ENCODE results near the gene UST.

Gene UST

DNA sequence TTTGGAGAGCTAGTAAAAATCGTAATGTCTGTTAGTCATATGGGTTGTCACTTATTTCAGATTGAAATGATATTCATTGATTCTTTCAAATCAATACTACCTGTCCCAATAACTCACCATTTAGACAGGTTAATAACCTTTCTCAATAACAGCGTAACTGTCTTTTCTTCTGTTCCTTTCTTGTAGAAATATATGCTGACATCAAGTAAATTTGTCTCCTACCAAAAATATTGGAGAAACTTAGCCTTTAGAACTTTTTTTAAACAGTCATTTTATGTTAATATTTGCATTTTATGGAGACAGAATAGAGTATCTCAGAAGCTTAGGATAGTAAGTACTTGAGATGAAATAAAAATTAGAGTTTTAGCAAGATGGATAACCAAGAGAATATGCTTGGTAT, 278.2 kb downstream of the UST start:
- no peaks in the 10 kb centered on the region for H3K4me1 ChIP-seq
- TF ChIP-seq, protein P1, sequence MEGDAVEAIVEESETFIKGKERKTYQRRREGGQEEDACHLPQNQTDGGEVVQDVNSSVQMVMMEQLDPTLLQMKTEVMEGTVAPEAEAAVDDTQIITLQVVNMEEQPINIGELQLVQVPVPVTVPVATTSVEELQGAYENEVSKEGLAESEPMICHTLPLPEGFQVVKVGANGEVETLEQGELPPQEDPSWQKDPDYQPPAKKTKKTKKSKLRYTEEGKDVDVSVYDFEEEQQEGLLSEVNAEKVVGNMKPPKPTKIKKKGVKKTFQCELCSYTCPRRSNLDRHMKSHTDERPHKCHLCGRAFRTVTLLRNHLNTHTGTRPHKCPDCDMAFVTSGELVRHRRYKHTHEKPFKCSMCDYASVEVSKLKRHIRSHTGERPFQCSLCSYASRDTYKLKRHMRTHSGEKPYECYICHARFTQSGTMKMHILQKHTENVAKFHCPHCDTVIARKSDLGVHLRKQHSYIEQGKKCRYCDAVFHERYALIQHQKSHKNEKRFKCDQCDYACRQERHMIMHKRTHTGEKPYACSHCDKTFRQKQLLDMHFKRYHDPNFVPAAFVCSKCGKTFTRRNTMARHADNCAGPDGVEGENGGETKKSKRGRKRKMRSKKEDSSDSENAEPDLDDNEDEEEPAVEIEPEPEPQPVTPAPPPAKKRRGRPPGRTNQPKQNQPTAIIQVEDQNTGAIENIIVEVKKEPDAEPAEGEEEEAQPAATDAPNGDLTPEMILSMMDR (IDR thresholded peaks at IDR 0.05; ENCODE audit: low read depth, low read length) = no peak
- no peaks in the 10 kb centered on the region for H3K36me3 ChIP-seq
- no peak overlapping the region for H3K4me3 ChIP-seq (ENCODE audit: low read depth, low read length)
- no peaks in the 10 kb centered on the region for H3K9me3 ChIP-seq
- DNase-seq = no peak
- H3K27me3 ChIP-seq = 0 out of 2 replicates have a peak, but pooled peaks cover under 1% of the 10 kb centered on the region

GRCh38 chr6:149026530-149026942, 279.7 kb downstream of the UST start:
- Histone ChIP-seq H3K36me3 (no peaks in the 10 kb centered on the region), H3K9me3 (no peaks in the 10 kb centered on the region), H3K4me3 (ENCODE audit: low read depth, low read length) (no peak overlapping the region), H3K4me1 (no peaks in the 10 kb centered on the region), H3K27me3 (no peaks in the 10 kb centered on the region)
- TF ChIP-seq, protein P1 (IDR thresholded peaks at IDR 0.05; ENCODE audit: low read depth, low read length) = peak; percentile 76
- peak; percentile 51 for DNase-seq

- no peaks in the 10 kb centered on the region for H3K36me3 ChIP-seq
Observed at GRCh38 chr6:149027484-149027883, 280.7 kb downstream of the UST start.

DNA sequence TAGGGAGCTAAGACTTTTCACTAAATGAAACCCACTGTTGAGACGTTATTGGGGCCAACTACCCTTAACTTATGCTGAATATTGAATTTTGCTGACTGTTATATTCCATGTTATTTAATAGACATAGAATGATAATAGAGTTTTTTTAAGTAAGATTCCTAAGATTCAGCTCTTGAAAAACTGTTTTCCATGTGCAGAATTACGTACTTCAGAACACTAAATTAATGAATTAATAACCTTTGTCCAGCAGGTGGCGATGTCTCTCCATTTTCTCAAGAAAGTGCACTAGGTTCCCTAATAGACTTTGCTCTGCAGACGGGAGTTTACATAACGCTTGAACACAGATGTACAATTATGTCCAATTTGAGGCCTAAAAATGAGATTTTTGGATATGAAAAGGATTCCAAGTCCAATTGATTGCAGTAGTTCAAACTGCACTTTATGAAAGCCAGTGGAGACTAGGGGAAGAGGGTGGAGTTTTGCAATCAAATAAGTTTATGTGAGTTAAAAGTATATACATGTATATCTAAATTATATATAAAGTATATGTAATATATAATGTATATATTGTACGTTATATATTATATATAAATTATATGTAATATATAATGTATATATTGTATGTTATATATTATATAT, 282.1 kb downstream of the UST start:
- TF ChIP-seq, protein P1 (IDR thresholded peaks at IDR 0.05; ENCODE audit: low read depth, low read length) = peak; percentile 62
- no peaks in the 10 kb centered on the region for H3K36me3 ChIP-seq
- no peaks in the 10 kb centered on the region for H3K4me1 ChIP-seq

More at GRCh38 chr6:149027484-149027883, 280.7 kb downstream of the UST start:
- H3K27me3 ChIP-seq = no peaks in the 10 kb centered on the region
- no peak for DNase-seq
- H3K4me3 ChIP-seq (ENCODE audit: low read depth, low read length) = no peak overlapping the region
- H3K4me1 ChIP-seq = no peaks in the 10 kb centered on the region
- TF ChIP-seq, protein P1 (IDR thresholded peaks at IDR 0.05; ENCODE audit: low read depth, low read length) = no peak
- H3K9me3 ChIP-seq = no peaks in the 10 kb centered on the region

DNA sequence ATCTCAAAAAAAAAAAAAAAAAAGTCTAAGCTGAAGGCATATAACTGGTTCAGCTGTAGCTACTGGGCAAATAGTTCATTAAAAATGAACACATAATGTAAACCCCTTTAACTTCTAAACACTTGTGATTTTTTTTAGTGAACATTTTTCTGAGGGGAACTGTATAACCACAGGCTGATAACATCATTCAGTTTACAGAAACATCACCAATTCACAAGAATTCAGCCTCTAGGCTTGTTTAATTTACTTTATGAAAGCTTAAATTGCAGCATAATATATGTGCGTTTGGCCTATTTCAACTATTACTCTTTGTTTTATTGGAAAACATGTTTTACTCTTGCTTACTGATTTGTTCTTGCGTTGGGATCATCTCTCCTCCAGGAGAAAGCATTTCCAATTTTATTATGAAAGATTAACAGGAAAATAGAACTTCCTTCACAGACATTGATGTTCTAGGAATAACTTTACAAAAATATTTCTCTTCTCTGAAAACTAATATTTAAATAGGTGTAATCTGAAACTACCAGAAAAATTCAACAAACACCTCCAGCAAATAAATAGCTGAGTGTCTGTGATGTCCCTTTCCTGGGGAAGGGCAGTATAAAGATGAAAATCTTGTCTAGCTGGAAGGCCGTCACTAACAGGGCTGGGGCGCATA, 284.5 kb downstream of the UST start:
- H3K4me3 ChIP-seq (ENCODE audit: low read depth, low read length) = no peak overlapping the region
- no peaks in the 10 kb centered on the region for H3K27me3 ChIP-seq
- DNase-seq = no peak
- H3K36me3 ChIP-seq = no peaks in the 10 kb centered on the region
- no peaks in the 10 kb centered on the region for H3K4me1 ChIP-seq
- H3K9me3 ChIP-seq = no peaks in the 10 kb centered on the region
- TF ChIP-seq, protein P1 (IDR thresholded peaks at IDR 0.05; ENCODE audit: low read depth, low read length) = no peak

More for the DNA sequence above, 282.1 kb downstream of the UST start:
- H3K27me3 ChIP-seq = no peaks in the 10 kb centered on the region
- no peaks in the 10 kb centered on the region for H3K9me3 ChIP-seq
- no peak overlapping the region for H3K4me3 ChIP-seq (ENCODE audit: low read depth, low read length)
- DNase-seq = peak; percentile 78

All from BE2C (cell line).